Astrocyte (in vitro differentiated cells and primary cell): ENCODE measurements around the gene ARPP19. TPM values are rescaled to one million over a fixed set of nuclear protein-coding genes. Genes with fewer than 3 reads are reported as not detected.

Source experiments
- DNase-seq: peaks from one replicate; pipeline ENCODE4 v3.0.0-alpha.2; 2010; ENCODE audit warnings: low read depth
- FAIRE-seq: peaks from 2 replicates; lab custom pipeline; 2011; peaks lifted over from hg19 to GRCh38; lab: Jason Lieb, UNC
- H2AFZ ChIP-seq: 2 replicates; pipeline ENCODE4 v1.6.0; 2012; ENCODE audit warnings: low read depth, low read length, inconsistent platforms
- H3K27ac ChIP-seq: 2 replicates; pipeline ENCODE4 v1.5.1; 2011; ENCODE audit warnings: low read depth, low read length, inconsistent platforms
- H3K27me3 ChIP-seq: 2 replicates; pipeline ENCODE4 v1.6.0; 2011; ENCODE audit warnings: low read length, inconsistent platforms; ENCODE audit not compliant: insufficient read depth
- H3K36me3 ChIP-seq: 2 replicates; pipeline ENCODE4 v1.5.1; 2011; ENCODE audit warnings: low read length, inconsistent platforms; ENCODE audit not compliant: insufficient read depth
- H3K4me1 ChIP-seq: 2 replicates; pipeline ENCODE4 v1.5.1; 2011; ENCODE audit warnings: low read length, inconsistent platforms; ENCODE audit not compliant: insufficient read depth
- H3K4me2 ChIP-seq: 2 replicates; pipeline ENCODE4 v1.6.0; 2012; ENCODE audit warnings: low read length, inconsistent platforms
- H3K4me3 ChIP-seq: 2 replicates; pipeline ENCODE4 v1.5.1; 2011; ENCODE audit warnings: low read depth, mild to moderate bottlenecking, low read length, inconsistent platforms; ENCODE audit not compliant: insufficient read depth
- H3K79me2 ChIP-seq: 2 replicates; pipeline ENCODE4 v1.6.0; 2012; ENCODE audit warnings: mild to moderate bottlenecking, low read length, inconsistent platforms; ENCODE audit not compliant: insufficient read depth
- H3K9ac ChIP-seq: 2 replicates; pipeline ENCODE4 v1.6.0; 2012; ENCODE audit warnings: mild to moderate bottlenecking, low read length, inconsistent platforms
- H3K9me3 ChIP-seq: 2 replicates; pipeline ENCODE4 v1.5.1; 2012; ENCODE audit warnings: low read depth, mild to moderate bottlenecking, low read length, inconsistent platforms; ENCODE audit not compliant: insufficient read depth
- H4K20me1 ChIP-seq: 2 replicates; pipeline ENCODE4 v1.6.0; 2012; ENCODE audit warnings: low read length, inconsistent platforms; ENCODE audit not compliant: insufficient read depth
- H3K27ac Mint-ChIP-seq: one replicate; pipeline ENCODE4 v1.8.0; 2021; ENCODE audit warnings: mild to moderate bottlenecking, mixed read lengths; ENCODE audit not compliant: unreplicated experiment
- H3K27me3 Mint-ChIP-seq: one replicate; pipeline ENCODE4 v1.8.0; 2021; ENCODE audit warnings: low read depth, mixed read lengths; ENCODE audit not compliant: unreplicated experiment
- H3K36me3 Mint-ChIP-seq: one replicate; pipeline ENCODE4 v1.8.0; 2021; ENCODE audit warnings: low read depth, mixed read lengths; ENCODE audit not compliant: unreplicated experiment
- H3K4me1 Mint-ChIP-seq: one replicate; pipeline ENCODE4 v1.8.0; 2021; ENCODE audit warnings: low read depth, mixed read lengths; ENCODE audit not compliant: unreplicated experiment
- H3K4me3 Mint-ChIP-seq: one replicate; pipeline ENCODE4 v1.8.0; 2021; ENCODE audit warnings: mild to moderate bottlenecking, moderate library complexity, mixed read lengths; ENCODE audit not compliant: unreplicated experiment
- H3K9me3 Mint-ChIP-seq: one replicate; pipeline ENCODE4 v1.8.0; 2021; ENCODE audit warnings: mild to moderate bottlenecking, mixed read lengths; ENCODE audit not compliant: unreplicated experiment
- CTCF ChIP-seq: IDR thresholded peaks from 2 replicates; pipeline ENCODE4 v1.5.1; 2011; ENCODE audit warnings: low read depth, mild to moderate bottlenecking, inconsistent platforms, low read length, moderate library complexity; ENCODE audit not compliant: insufficient read depth
- EZH2 ChIP-seq: IDR thresholded peaks from 2 replicates; pipeline ENCODE4 v1.6.1; 2012; ENCODE audit warnings: mild to moderate bottlenecking, low read length, inconsistent platforms; ENCODE audit not compliant: insufficient read depth
- total RNA-seq: library from RNA; stranded (reverse); gene quantifications from 2 replicates; pipeline ENCODE4 v1.2.1, GENCODE V29; 2021

Gene ARPP19
- total RNA-seq, 1 donor from 2014 or later: 198 TPM

DNA sequence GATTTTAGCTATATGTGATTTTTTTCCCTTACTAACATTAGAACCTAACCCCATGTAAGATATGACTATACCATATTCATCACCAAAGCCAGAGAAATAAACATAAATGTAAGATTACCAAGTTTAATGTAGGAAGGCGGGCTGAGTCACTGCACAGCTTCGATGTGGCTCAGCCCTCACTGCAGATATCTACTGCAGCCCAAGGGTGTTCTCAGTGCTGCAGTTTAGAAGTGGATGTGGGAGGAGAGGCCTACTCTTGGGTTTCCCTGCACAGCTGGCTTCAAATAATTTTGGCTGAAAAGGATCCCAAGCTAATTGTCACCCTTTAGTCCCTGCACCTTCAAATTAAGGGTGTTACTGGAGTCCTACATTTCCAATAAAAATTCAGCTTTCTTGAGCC lies 9.3 kb downstream of the ARPP19 start:
- Mint-ChIP-seq H3K36me3 (peaks cover 2% of the 10 kb centered on the region), H3K27me3 (no peaks in the 10 kb centered on the region), H3K4me3 (no peak overlapping the region), H3K4me1 (peaks cover 51% of the 10 kb centered on the region), H3K27ac (peak overlapping the region; percentile 12), H3K9me3 (no peaks in the 10 kb centered on the region)
- Histone ChIP-seq H4K20me1 (peaks cover 57% of the 10 kb centered on the region), H3K9ac (no peak overlapping the region), H3K36me3 (peaks cover 5% of the 10 kb centered on the region), H3K79me2 (peaks cover 100% of the 10 kb centered on the region), H3K9me3 (no peaks in the 10 kb centered on the region), H3K4me2 (peak overlapping the region; percentile 12), H3K4me1 (peaks cover 22% of the 10 kb centered on the region), H3K4me3 (no peak overlapping the region), H3K27ac (no peak overlapping the region), H2AFZ (no peak overlapping the region), H3K27me3 (no peaks in the 10 kb centered on the region)
- no peak for TF ChIP-seq EZH2
- TF ChIP-seq CTCF: no peak
- FAIRE-seq: no peak
- DNase-seq: peak; percentile 46

DNA sequence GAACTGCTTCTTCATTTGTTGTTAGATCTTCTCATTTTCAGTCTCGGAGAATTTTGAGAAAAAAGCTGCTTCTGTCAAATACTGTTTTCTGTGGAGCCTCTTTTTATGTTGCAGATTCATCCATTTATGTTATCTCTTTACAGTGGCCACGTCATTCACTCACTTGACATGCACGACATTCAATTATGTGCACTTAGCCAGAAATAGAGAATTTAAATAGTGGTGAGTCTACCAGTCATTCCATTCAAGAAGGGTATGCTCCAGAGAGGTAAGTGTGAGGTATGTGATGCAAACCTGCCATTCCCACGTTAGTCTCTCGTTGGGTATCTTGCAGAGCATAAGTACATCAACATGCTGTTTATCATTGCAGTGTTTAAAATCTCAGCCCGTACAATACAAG lies 9.8 kb downstream of the ARPP19 start:
- H3K36me3 Mint-ChIP-seq: peaks cover 2% of the 10 kb centered on the region
- FAIRE-seq (no peak), DNase-seq (no peak)
- peaks cover 48% of the 10 kb centered on the region for H3K4me1 Mint-ChIP-seq
- no peaks in the 10 kb centered on the region for H3K9me3 Mint-ChIP-seq
- H3K27ac Mint-ChIP-seq: peak overlapping the region; percentile 50
- TF ChIP-seq CTCF: no peak
- no peak for TF ChIP-seq EZH2
- H3K9me3 ChIP-seq: no peaks in the 10 kb centered on the region
- H2AFZ ChIP-seq: no peak overlapping the region
- H3K4me3 ChIP-seq: no peak overlapping the region
- H3K79me2 ChIP-seq: peaks cover 100% of the 10 kb centered on the region
- peaks cover 5% of the 10 kb centered on the region for H3K36me3 ChIP-seq
- no peaks in the 10 kb centered on the region for H3K27me3 Mint-ChIP-seq
- H3K27me3 ChIP-seq: no peaks in the 10 kb centered on the region
- peak overlapping the region; percentile 12 for H3K4me2 ChIP-seq
- peaks cover 22% of the 10 kb centered on the region for H3K4me1 ChIP-seq
- no peak overlapping the region for H3K9ac ChIP-seq
- H4K20me1 ChIP-seq: peaks cover 52% of the 10 kb centered on the region
- H3K27ac ChIP-seq: peak overlapping the region; percentile 75
- H3K4me3 Mint-ChIP-seq: no peak overlapping the region

DNA sequence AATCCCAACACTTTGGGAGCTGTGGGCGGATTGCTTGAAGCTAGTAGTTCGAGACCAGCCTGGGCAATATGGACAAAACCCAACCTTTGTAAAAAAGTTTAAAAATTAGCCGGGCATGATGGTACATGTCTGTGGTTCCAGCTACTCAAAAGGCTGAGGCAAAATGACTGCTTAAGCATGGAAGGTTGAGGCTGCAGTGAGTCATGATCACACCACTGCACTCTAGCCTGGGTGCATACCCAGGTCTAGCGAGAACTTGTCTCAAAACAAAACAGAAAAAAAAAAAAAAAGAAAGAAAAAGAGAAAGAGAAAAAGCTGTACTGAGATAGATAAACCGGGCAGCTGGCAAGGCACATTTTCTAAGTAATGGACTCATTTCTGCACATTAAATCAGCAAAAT lies 10.6 kb downstream of the ARPP19 start:
- peak overlapping the region; percentile 47 for H3K4me2 ChIP-seq
- TF ChIP-seq CTCF: no peak
- no peak for TF ChIP-seq EZH2
- H4K20me1 ChIP-seq: peaks cover 49% of the 10 kb centered on the region
- H3K36me3 ChIP-seq: peaks cover 5% of the 10 kb centered on the region
- H3K9me3 Mint-ChIP-seq: no peaks in the 10 kb centered on the region
- H3K9me3 ChIP-seq: no peaks in the 10 kb centered on the region
- H3K9ac ChIP-seq: peak overlapping the region; percentile 42
- DNase-seq (peak; percentile 80), FAIRE-seq (no peak)
- peaks cover 22% of the 10 kb centered on the region for H3K4me1 ChIP-seq
- no peaks in the 10 kb centered on the region for H3K27me3 Mint-ChIP-seq
- no peak overlapping the region for H2AFZ ChIP-seq
- peak overlapping the region; percentile 75 for H3K27ac ChIP-seq
- peaks cover 43% of the 10 kb centered on the region for H3K4me1 Mint-ChIP-seq
- H3K27me3 ChIP-seq: no peaks in the 10 kb centered on the region
- no peak overlapping the region for H3K4me3 Mint-ChIP-seq
- peaks cover 100% of the 10 kb centered on the region for H3K79me2 ChIP-seq
- no peak overlapping the region for H3K4me3 ChIP-seq
- peaks cover 2% of the 10 kb centered on the region for H3K36me3 Mint-ChIP-seq
- H3K27ac Mint-ChIP-seq: peak overlapping the region; percentile 79
